Type B pancreatic cell (in vitro differentiated cells): ENCODE results near the gene SDCBP2. TPM values are rescaled to one million over a fixed set of nuclear protein-coding genes. Genes with fewer than 3 reads are reported as not detected.

ENCODE experiments used
- DNase-seq: peaks from one replicate; pipeline ENCODE4 v3.0.0; 2021; ENCODE audit warnings: mixed read lengths; ENCODE audit not compliant: unreplicated experiment; ENCODE audit errors: extremely low spot score
- H3K27ac Mint-ChIP-seq: 2 replicates; pipeline ENCODE4 v1.8.0; 2021; ENCODE audit warnings: mild to moderate bottlenecking, mixed read lengths
- H3K27me3 Mint-ChIP-seq: 2 replicates; pipeline ENCODE4 v1.8.0; 2021; ENCODE audit warnings: mixed read lengths
- H3K36me3 Mint-ChIP-seq: 2 replicates; pipeline ENCODE4 v1.8.0; 2021; ENCODE audit warnings: mixed read lengths
- H3K4me1 Mint-ChIP-seq: one replicate; pipeline ENCODE4 v1.8.0; 2021; ENCODE audit warnings: mixed read lengths; ENCODE audit not compliant: unreplicated experiment
- H3K4me3 Mint-ChIP-seq: 2 replicates; pipeline ENCODE4 v1.8.0; 2021; ENCODE audit warnings: mild to moderate bottlenecking, mixed read lengths
- H3K9me3 Mint-ChIP-seq: 2 replicates; pipeline ENCODE4 v1.8.0; 2021; ENCODE audit warnings: mixed read lengths
- CTCF ChIP-seq: fragments of 200-600 bp; sonication (generic); conservative IDR thresholded peaks from 2 replicates; pipeline ENCODE4 v1.5.0; 2021; ENCODE audit warnings: antibody characterized with exemption, mild to moderate bottlenecking
- total RNA-seq: library from RNA; stranded (reverse); gene quantifications from 2 replicates; pipeline ENCODE4 v1.2.1, GENCODE V29; 2021; ENCODE audit warnings: low replicate concordance

Gene SDCBP2
- total RNA-seq, 1 donor from 2014 or later, result 4.9 TPM

- Mint-ChIP-seq H3K27ac (no peak overlapping the region), H3K9me3 (no peaks in the 10 kb centered on the region), H3K4me1 (peaks cover 16% of the 10 kb centered on the region), H3K4me3 (no peak overlapping the region), H3K36me3 (no peaks in the 10 kb centered on the region), H3K27me3 (no peaks in the 10 kb centered on the region)
- peak; percentile 25 for DNase-seq
- TF ChIP-seq CTCF, result no peak
Observed at GRCh38 chr20:1332749-1333300, 3.9 kb upstream of the SDCBP2 start.

GRCh38 chr20:1331801-1332453, 3.0 kb upstream of the SDCBP2 start:
- H3K27ac Mint-ChIP-seq, result peak overlapping the region; percentile 29
- peak; percentile 42 for DNase-seq
- H3K36me3 Mint-ChIP-seq, result no peaks in the 10 kb centered on the region
- H3K27me3 Mint-ChIP-seq, result no peaks in the 10 kb centered on the region
- H3K4me1 Mint-ChIP-seq, result peaks cover 24% of the 10 kb centered on the region
- TF ChIP-seq CTCF, result no peak
- no peaks in the 10 kb centered on the region for H3K9me3 Mint-ChIP-seq
- no peak overlapping the region for H3K4me3 Mint-ChIP-seq

GRCh38 chr20:1331101-1331500, 2.2 kb upstream of the SDCBP2 start:
- Mint-ChIP-seq H3K36me3 (no peaks in the 10 kb centered on the region), H3K4me1 (peaks cover 25% of the 10 kb centered on the region), H3K27me3 (no peaks in the 10 kb centered on the region), H3K9me3 (no peaks in the 10 kb centered on the region), H3K4me3 (no peak overlapping the region), H3K27ac (peak overlapping the region; percentile 29)
- peak; percentile 47 for DNase-seq
- TF ChIP-seq CTCF, result no peak

- Mint-ChIP-seq H3K27me3 (no peaks in the 10 kb centered on the region), H3K36me3 (no peaks in the 10 kb centered on the region), H3K4me1 (peaks cover 25% of the 10 kb centered on the region), H3K4me3 (no peak overlapping the region), H3K9me3 (no peaks in the 10 kb centered on the region), H3K27ac (peak overlapping the region; percentile 42)
- TF ChIP-seq CTCF, result no peak
- peak; percentile 54 for DNase-seq
Observed at GRCh38 chr20:1330075-1330830, 1.3 kb upstream of the SDCBP2 start.

GRCh38 chr20:1327827-1328679, 886 bp downstream of the SDCBP2 start:
- H3K27ac Mint-ChIP-seq, result peak overlapping the region; percentile 40
- no peaks in the 10 kb centered on the region for H3K27me3 Mint-ChIP-seq
- no peak for TF ChIP-seq CTCF
- peaks cover 25% of the 10 kb centered on the region for H3K4me1 Mint-ChIP-seq
- H3K9me3 Mint-ChIP-seq, result no peaks in the 10 kb centered on the region
- no peaks in the 10 kb centered on the region for H3K36me3 Mint-ChIP-seq
- peak overlapping the region; percentile 33 for H3K4me3 Mint-ChIP-seq
- peak; percentile 47 for DNase-seq
